Measurements from ENCODE around the gene FOS. TPM values are rescaled to one million over a fixed set of nuclear protein-coding genes. Genes with fewer than 3 reads are reported as not detected.

FOS gene
- polyA plus RNA-seq, 1 donor from 2014 or later: 296 TPM

DNA sequence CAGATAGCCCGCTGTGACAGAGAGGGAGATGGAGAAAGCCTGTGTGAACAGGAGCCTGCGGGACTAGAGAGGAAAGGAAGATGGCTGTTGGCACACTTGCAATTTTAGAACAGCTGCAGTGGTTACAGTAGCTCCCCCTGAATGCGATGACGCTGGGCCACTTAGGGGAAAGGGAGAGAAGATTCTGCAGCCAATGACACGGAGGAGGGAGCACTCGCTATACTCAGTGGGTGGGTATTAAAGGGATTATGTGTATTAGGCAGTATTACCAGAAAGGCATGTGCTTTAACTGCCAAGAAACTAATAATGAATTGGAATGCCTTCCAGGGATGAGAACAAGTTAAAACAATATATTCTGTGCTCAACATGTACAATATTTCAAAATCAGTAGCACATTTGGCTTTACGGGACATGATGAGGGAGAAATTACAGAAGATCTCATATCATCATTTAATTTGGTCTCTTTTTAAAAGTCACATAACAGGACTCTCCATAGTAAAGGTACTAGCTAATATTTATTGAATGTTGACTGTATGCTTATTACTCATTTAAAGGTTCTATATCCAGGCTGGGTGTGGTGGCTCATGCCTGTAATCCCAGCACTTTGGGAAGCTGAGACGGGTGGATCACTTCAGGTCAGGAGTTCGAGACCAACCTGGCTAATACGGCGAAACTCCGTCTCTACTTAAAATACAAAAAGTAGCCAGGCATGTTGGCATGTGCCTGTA, 35.9 kb upstream of the FOS start:
- Histone ChIP-seq H3K27me3 (ENCODE audit: insufficient read depth, low read depth, low read length) (no peaks in the 10 kb centered on the region), H3K4me3 (ENCODE audit: low read length) (no peak overlapping the region), H3K36me3 (ENCODE audit: insufficient read depth, low read length) (no peaks in the 10 kb centered on the region), H3K9me3 (ENCODE audit: low read length) (no peaks in the 10 kb centered on the region), H3K4me2 (ENCODE audit: low read length) (no peak overlapping the region), H3K79me2 (replicated peaks; ENCODE audit: insufficient read depth, low read length) (no peaks in the 10 kb centered on the region), H4K20me1 (ENCODE audit: insufficient read depth) (no peaks in the 10 kb centered on the region), H2AFZ (ENCODE audit: low read depth, low read length) (no peak overlapping the region), H3K27ac (ENCODE audit: low read length) (no peak overlapping the region), H3F3A (ENCODE audit: insufficient read depth, low read length, poor library complexity, severe bottlenecking) (peaks cover 7% of the 10 kb centered on the region), H3K9ac (ENCODE audit: low read length) (no peak overlapping the region), H3K9me2 (ENCODE audit: insufficient read depth, low read length) (no peaks in the 10 kb centered on the region)
- TF ChIP-seq, protein P1, sequence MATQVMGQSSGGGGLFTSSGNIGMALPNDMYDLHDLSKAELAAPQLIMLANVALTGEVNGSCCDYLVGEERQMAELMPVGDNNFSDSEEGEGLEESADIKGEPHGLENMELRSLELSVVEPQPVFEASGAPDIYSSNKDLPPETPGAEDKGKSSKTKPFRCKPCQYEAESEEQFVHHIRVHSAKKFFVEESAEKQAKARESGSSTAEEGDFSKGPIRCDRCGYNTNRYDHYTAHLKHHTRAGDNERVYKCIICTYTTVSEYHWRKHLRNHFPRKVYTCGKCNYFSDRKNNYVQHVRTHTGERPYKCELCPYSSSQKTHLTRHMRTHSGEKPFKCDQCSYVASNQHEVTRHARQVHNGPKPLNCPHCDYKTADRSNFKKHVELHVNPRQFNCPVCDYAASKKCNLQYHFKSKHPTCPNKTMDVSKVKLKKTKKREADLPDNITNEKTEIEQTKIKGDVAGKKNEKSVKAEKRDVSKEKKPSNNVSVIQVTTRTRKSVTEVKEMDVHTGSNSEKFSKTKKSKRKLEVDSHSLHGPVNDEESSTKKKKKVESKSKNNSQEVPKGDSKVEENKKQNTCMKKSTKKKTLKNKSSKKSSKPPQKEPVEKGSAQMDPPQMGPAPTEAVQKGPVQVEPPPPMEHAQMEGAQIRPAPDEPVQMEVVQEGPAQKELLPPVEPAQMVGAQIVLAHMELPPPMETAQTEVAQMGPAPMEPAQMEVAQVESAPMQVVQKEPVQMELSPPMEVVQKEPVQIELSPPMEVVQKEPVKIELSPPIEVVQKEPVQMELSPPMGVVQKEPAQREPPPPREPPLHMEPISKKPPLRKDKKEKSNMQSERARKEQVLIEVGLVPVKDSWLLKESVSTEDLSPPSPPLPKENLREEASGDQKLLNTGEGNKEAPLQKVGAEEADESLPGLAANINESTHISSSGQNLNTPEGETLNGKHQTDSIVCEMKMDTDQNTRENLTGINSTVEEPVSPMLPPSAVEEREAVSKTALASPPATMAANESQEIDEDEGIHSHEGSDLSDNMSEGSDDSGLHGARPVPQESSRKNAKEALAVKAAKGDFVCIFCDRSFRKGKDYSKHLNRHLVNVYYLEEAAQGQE (IDR thresholded peaks at IDR 0.05; ENCODE audit: borderline replicate concordance): no peak
- TF ChIP-seq, protein P2, sequence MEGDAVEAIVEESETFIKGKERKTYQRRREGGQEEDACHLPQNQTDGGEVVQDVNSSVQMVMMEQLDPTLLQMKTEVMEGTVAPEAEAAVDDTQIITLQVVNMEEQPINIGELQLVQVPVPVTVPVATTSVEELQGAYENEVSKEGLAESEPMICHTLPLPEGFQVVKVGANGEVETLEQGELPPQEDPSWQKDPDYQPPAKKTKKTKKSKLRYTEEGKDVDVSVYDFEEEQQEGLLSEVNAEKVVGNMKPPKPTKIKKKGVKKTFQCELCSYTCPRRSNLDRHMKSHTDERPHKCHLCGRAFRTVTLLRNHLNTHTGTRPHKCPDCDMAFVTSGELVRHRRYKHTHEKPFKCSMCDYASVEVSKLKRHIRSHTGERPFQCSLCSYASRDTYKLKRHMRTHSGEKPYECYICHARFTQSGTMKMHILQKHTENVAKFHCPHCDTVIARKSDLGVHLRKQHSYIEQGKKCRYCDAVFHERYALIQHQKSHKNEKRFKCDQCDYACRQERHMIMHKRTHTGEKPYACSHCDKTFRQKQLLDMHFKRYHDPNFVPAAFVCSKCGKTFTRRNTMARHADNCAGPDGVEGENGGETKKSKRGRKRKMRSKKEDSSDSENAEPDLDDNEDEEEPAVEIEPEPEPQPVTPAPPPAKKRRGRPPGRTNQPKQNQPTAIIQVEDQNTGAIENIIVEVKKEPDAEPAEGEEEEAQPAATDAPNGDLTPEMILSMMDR (IDR thresholded peaks at IDR 0.05; ENCODE audit: poor library complexity, severe bottlenecking): no peak
- TF ChIP-seq POLR2AphosphoS5 (IDR thresholded peaks at IDR 0.05): no peak
- TF ChIP-seq EP300 (conservative IDR thresholded peaks at IDR 0.05; ENCODE audit: poor library complexity, severe bottlenecking): no peak
- TF ChIP-seq RAD21 (conservative IDR thresholded peaks at IDR 0.05): no peak
- no peak for TF ChIP-seq TAF1 (IDR thresholded peaks at IDR 0.05; ENCODE audit: low read depth)
- no peak for TF ChIP-seq SMC3 (conservative IDR thresholded peaks at IDR 0.05; ENCODE audit: poor library complexity)

DNA sequence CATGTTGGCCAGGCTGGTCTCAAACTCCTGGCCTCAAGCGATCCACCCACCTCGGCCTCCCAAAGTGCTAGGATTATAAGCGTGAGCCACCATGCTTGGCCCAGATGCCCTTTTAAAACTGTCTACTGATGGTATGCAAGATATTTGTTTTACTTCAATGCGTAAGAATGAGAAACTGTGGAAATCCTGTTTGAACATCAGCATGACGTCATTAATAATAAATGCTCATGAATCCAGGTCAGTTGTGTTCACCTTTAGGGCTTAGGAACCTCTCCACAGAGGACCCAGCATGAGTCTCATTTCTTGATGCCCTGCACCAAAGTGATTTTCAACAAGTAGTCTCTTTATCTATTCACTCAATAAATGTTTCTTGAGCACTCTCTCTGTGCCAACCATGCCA, 34.5 kb upstream of the FOS start:
- Histone ChIP-seq H3K4me3 (ENCODE audit: low read length) (no peak overlapping the region), H3K27ac (ENCODE audit: low read length) (no peak overlapping the region), H3F3A (ENCODE audit: insufficient read depth, low read length, poor library complexity, severe bottlenecking) (no peaks in the 10 kb centered on the region), H3K36me3 (ENCODE audit: insufficient read depth, low read length) (no peaks in the 10 kb centered on the region), H3K27me3 (ENCODE audit: insufficient read depth, low read depth, low read length) (no peaks in the 10 kb centered on the region), H2AFZ (ENCODE audit: low read depth, low read length) (no peak overlapping the region), H3K4me2 (ENCODE audit: low read length) (no peak overlapping the region), H3K9me3 (ENCODE audit: low read length) (no peaks in the 10 kb centered on the region), H3K79me2 (replicated peaks; ENCODE audit: insufficient read depth, low read length) (no peaks in the 10 kb centered on the region), H4K20me1 (ENCODE audit: insufficient read depth) (no peaks in the 10 kb centered on the region), H3K9ac (ENCODE audit: low read length) (no peak overlapping the region), H3K9me2 (ENCODE audit: insufficient read depth, low read length) (no peaks in the 10 kb centered on the region)
- TF ChIP-seq, protein P2 (IDR thresholded peaks at IDR 0.05; ENCODE audit: poor library complexity, severe bottlenecking): no peak
- TF ChIP-seq, protein P1 (IDR thresholded peaks at IDR 0.05; ENCODE audit: borderline replicate concordance): no peak
- TF ChIP-seq MXI1 (conservative IDR thresholded peaks at IDR 0.05; ENCODE audit: poor library complexity, severe bottlenecking) (no peak), POLR2AphosphoS5 (IDR thresholded peaks at IDR 0.05) (no peak), EZH2 (IDR thresholded peaks at IDR 0.05; ENCODE audit: borderline replicate concordance, insufficient read depth, low read length, poor library complexity, severe bottlenecking) (no peak), TAF1 (IDR thresholded peaks at IDR 0.05; ENCODE audit: low read depth) (no peak), SMC3 (conservative IDR thresholded peaks at IDR 0.05; ENCODE audit: poor library complexity) (no peak), RAD21 (conservative IDR thresholded peaks at IDR 0.05) (no peak), EP300 (conservative IDR thresholded peaks at IDR 0.05; ENCODE audit: poor library complexity, severe bottlenecking) (no peak)
